22Rv1 (cell line): ENCODE data around the gene SLC35B4.
"Not testable (repeated sequence)": the region's sequence is repeated elsewhere in the genome, so short reads cannot be mapped to it uniquely, and the experiment has no call there.

Experiments used
- H3K27ac ChIP-seq: fragments of 450-650 bp; 2 replicates; pipeline ENCODE4 v1.5.1; 2017
- ZFX ChIP-seq: fragments of 450-650 bp; IDR thresholded peaks from 2 replicates; pipeline ENCODE4 v1.6.1; 2017; ENCODE audit warnings: antibody characterized with exemption, borderline replicate concordance
- TF ChIP-seq, protein P1 (sequence below): fragments of 450-650 bp; IDR thresholded peaks from 2 replicates; pipeline ENCODE4 v1.5.1; 2017; ENCODE audit warnings: mild to moderate bottlenecking

SLC35B4 gene

DNA sequence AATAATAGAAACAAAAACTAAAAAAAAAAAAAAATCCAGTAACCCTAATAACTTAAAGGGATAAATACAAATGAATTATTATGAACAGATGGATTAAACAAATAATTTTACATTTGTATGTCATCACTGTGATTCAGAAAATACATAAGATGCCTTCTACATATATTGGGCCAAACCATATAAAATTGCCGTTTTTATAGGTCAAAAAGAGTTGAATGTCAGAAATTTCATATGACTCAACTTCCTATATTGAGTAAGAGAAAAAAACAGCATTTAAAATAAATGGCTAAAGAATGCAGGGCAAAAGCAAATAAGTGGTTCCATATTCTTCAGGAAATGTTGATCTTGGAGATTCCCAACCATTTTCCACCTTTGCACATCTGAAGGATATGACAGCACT is 9.4 kb downstream of the SLC35B4 start:
- TF ChIP-seq, protein P1, sequence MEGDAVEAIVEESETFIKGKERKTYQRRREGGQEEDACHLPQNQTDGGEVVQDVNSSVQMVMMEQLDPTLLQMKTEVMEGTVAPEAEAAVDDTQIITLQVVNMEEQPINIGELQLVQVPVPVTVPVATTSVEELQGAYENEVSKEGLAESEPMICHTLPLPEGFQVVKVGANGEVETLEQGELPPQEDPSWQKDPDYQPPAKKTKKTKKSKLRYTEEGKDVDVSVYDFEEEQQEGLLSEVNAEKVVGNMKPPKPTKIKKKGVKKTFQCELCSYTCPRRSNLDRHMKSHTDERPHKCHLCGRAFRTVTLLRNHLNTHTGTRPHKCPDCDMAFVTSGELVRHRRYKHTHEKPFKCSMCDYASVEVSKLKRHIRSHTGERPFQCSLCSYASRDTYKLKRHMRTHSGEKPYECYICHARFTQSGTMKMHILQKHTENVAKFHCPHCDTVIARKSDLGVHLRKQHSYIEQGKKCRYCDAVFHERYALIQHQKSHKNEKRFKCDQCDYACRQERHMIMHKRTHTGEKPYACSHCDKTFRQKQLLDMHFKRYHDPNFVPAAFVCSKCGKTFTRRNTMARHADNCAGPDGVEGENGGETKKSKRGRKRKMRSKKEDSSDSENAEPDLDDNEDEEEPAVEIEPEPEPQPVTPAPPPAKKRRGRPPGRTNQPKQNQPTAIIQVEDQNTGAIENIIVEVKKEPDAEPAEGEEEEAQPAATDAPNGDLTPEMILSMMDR: no peak
- TF ChIP-seq ZFX: no peak
- no peak overlapping the region for H3K27ac ChIP-seq

DNA sequence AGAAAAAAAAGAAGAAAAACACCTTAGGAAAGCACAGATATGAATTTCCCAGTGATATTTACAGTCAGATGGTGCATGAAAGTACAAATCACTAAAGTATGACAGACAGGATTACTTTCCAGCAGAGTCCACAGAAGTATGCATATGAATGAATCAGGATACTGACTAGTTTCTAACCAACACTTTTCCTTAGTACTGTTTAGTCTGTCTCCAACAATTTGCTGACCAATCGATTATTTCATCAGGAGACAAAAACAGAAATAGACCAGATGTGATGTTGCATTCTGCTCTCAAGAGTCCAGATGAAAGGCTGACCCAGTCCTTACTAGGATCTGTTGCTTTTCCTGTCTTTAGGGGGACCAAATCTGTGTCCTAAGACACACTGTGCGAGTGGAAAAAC is 14.6 kb downstream of the SLC35B4 start:
- TF ChIP-seq ZFX: no peak
- TF ChIP-seq, protein P1: no peak
- H3K27ac ChIP-seq: no peak overlapping the region

DNA sequence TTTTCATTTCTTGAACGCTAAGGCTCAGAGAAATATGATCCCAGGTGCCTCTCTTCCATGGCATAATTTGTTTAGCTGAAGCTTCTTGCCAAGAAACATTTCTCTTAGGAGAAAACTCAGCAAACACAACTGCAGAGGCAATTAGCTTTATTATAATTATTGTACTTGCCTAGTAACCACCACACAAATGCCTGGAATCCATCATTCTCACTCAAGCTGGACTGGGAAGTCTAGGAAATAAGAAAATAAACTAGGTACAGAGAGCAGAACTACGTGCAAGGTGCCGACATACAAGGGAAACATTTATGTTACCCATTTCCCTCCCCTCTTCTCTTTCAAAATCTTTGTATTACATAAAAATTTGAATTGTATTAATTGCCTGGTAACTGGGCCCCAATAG is 15.1 kb downstream of the SLC35B4 start:
- TF ChIP-seq, protein P1: no peak
- TF ChIP-seq ZFX: no peak

DNA sequence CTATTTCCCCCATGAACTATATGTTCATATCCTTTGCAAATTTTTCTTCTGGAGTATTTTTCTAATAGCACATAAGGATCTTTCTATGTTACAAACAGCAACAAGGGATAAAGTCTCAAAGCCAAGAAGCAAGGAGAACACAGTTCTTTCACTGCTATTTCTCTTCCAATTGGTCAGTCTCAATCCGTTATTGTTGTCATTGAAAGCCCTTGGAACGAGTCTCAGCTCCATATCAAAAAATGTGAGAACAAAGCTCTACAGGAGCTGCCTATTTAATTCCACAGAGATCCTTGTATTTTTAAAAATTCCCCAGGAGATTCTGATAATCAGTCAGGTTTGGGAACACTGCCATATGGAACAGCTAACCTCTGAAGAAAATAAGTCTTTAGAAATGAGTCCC is 15.7 kb downstream of the SLC35B4 start:
- TF ChIP-seq, protein P1: no peak
- TF ChIP-seq ZFX: no peak
- H3K27ac ChIP-seq: no peak overlapping the region

More for the DNA sequence above, 15.1 kb downstream of the SLC35B4 start:
- H3K27ac ChIP-seq: no peak overlapping the region

DNA sequence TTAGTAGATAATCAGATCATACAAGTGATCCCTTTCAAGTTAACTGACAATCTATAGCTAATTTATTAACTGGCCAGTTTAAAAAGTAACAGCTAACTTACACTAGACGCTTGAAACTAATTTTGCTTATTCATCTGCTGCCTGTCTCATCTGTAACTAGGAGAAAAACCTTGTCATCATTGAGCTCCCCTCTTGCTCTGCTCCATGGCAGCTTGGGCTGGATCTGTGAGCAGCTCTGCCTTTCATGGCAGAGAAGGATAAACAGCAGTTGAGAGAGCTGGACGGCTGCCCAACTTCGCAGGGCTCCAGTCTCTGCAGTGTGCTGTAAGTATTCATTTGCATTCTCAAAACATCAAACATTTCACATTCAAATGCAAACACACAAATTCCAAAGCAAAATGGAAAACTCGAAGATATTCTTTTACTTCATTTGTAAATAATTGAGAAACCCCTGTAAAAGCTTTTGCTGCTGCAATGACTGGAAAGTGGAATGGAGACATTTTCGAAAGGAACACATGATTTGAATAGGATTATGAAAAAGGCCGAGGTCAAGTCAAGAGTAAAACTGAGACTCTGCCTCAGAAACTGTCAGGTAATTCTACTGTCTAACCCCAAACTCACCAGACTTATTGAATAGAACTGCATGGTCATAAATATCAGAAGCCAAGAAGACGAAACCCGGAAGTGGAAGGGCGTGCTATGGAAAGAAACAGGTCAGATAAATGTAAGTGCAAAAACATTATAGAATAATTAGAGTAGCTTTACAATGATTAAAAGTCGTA is 17.6 kb downstream of the SLC35B4 start:
- no peak overlapping the region for H3K27ac ChIP-seq
- no peak for TF ChIP-seq ZFX
- TF ChIP-seq, protein P1: no peak

DNA sequence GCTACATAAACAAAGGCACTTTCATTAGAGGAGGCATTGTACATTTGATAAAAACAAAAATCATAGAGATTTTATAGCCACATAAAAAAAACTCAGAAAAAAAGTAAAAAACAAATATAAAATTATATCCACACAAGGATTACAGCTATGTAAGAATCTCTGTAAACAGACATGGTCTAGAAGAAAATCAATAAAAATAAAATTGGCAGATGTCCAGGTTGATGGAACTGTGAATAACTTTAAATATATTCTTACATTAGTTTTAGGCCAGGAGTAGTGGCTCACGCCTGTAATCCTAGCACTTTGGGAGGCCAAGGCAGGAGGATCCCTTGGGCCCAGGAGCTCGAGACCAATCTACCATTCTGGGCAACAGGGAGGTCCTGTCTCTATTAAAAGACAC is 19.2 kb downstream of the SLC35B4 start:
- no peak for TF ChIP-seq ZFX
- TF ChIP-seq, protein P1: no peak
- no peak overlapping the region for H3K27ac ChIP-seq

DNA sequence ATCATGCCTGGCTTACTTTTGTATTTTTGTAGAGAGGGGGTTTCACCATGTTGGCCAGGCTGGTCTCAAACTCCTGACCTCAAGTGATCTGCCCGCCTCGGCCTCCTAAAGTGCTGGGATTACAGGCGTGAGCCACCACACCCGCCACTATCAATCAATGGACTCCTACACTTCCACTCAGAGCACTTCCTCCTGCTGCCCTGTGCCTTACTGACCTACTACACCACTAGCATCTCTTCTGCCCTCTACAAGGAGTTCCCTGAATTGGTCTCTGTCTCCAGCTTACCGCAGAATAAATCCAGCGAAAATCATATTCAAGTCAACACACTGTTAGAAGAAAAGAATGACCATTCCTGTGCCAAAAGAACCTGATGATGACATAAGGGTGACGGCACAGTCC is 20.7 kb downstream of the SLC35B4 start:
- not testable (repeated sequence) for H3K27ac ChIP-seq
